K562 (cell line): Measurements from ENCODE around the gene SLC7A8. TPM values are rescaled to one million over a fixed set of nuclear protein-coding genes. Genes with fewer than 3 reads are reported as not detected.

Experiments
- CC2D1A ChIP-seq: fragments of 450-650 bp; IDR thresholded peaks from 2 replicates; pipeline ENCODE4 v1.6.1; 2017; ENCODE audit warnings: mild to moderate bottlenecking
- EWSR1 ChIP-seq: fragments of 450-650 bp; IDR thresholded peaks from 2 replicates; pipeline ENCODE4 v1.6.1; 2018; ENCODE audit warnings: borderline replicate concordance, mild to moderate bottlenecking, low read depth, moderate library complexity; ENCODE audit not compliant: partially characterized antibody
- NUFIP1 ChIP-seq: fragments of 450-650 bp; IDR thresholded peaks from 2 replicates; pipeline ENCODE4 v1.6.1; 2018; ENCODE audit not compliant: partially characterized antibody
- OTX1 ChIP-seq: fragments of 450-650 bp; formaldehyde crosslinking; IDR thresholded peaks from 2 replicates; pipeline ENCODE4 v1.4.0; 2022; ENCODE audit warnings: mild to moderate bottlenecking
- PCBP2 ChIP-seq: fragments of 200-400 bp; formaldehyde crosslinking; IDR thresholded peaks from 2 replicates; pipeline ENCODE4 v1.6.1; 2018; ENCODE audit warnings: low read length, low read depth, mild to moderate bottlenecking, moderate library complexity; ENCODE audit not compliant: poor library complexity, severe bottlenecking
- POLR2AphosphoS2 ChIP-seq: IDR thresholded peaks from 2 replicates; pipeline ENCODE4 v1.6.1; 2012; ENCODE audit warnings: low read length, improper control_type of control experiment
- RAD21 ChIP-seq, 2 experiments: fragments of 250-450 bp in 1 of 2; fragments of 450-650 bp in 1 of 2; sonication (Bioruptor Pico) in 1 of 2; formaldehyde crosslinking in 1 of 2; IDR thresholded peaks in 1 of 2; conservative IDR thresholded peaks in 1 of 2; 2 replicates each; pipeline versions ENCODE4 v1.4.0 to v1.8.0; 2020 to 2022; ENCODE audit warnings: mild to moderate bottlenecking in 2 of 2, moderate library complexity in 1 of 2
- SREBF1 ChIP-seq: fragments of 150-350 bp; IDR thresholded peaks from 2 replicates; pipeline ENCODE4 v1.6.1; 2014; ENCODE audit warnings: antibody characterized with exemption, low read depth, low read length, borderline replicate concordance
- STAT6 ChIP-seq: sonication (generic); formaldehyde crosslinking; IDR thresholded peaks from 2 replicates; pipeline ENCODE4 v1.8.1; 2023; ENCODE audit warnings: mild to moderate bottlenecking, missing genetic modification reagents
- TAF1 ChIP-seq: IDR thresholded peaks from 2 replicates; pipeline ENCODE4 v1.6.1; 2011; ENCODE audit warnings: mild to moderate bottlenecking, low read length, moderate library complexity; ENCODE audit not compliant: insufficient read depth, control insufficient read depth, severe bottlenecking; ENCODE audit errors: extremely low read depth
- ZNF23 ChIP-seq: fragments of 250-450 bp; sonication (Bioruptor Pico); IDR thresholded peaks from 2 replicates; pipeline ENCODE4 v1.4.0; 2020; ENCODE audit warnings: mild to moderate bottlenecking
- ZNF436 ChIP-seq: fragments of 250-450, 450-650 bp; sonication (Bioruptor Pico); formaldehyde crosslinking; IDR thresholded peaks from 2 replicates; pipeline ENCODE4 v1.7.0; 2020; ENCODE audit warnings: mild to moderate bottlenecking
- ZNF609 ChIP-seq: sonication (generic); formaldehyde crosslinking; IDR thresholded peaks from 2 replicates; pipeline ENCODE4 v1.8.1; 2023; ENCODE audit warnings: missing genetic modification reagents, mild to moderate bottlenecking, borderline replicate concordance
- ZNF76 ChIP-seq: fragments of 250-450 bp; sonication (Bioruptor Pico); IDR thresholded peaks from 2 replicates; pipeline ENCODE4 v1.4.0; 2020; ENCODE audit warnings: mild to moderate bottlenecking, moderate library complexity, borderline replicate concordance
- polyA plus RNA-seq, 8 experiments: library from polyadenylated mRNA; depleted of rRNA in 4 of 8; stranded (reverse) in 5 of 8; unstranded in 3 of 8; fragments of >200 nt; fragmentation: Nextera tagmentation in 2 of 8; fragmentation: Illumina TruSeq in 1 of 8; extraction: Ambion mirVana in 2 of 8; extraction: Trizol in 1 of 8; gene quantifications; 2 replicates each; pipeline versions ENCODE4 v1.2.1 to v1.2.3, GENCODE V29; 2011 to 2014; ENCODE audit warnings: inconsistent platforms in 1 of 8, missing spikeins in 1 of 8
- total RNA-seq, 7 experiments: library from RNA; depleted of rRNA in 6 of 7; stranded (reverse); fragments of >200 nt in 6 of 7; fragmentation: Illumina TruSeq in 2 of 7; extraction: Trizol in 2 of 7; gene quantifications; 2 replicates each; pipeline versions ENCODE4 v1.2.1 to v1.2.3, GENCODE V29; 2011 to 2021; ENCODE audit warnings: low replicate concordance in 1 of 7
- TF ChIP-seq, protein P1 (sequence below): fragments of 150-350 bp; conservative IDR thresholded peaks from 2 replicates; pipeline ENCODE4 v1.6.1; 2014; ENCODE audit warnings: low read length
- TF ChIP-seq, protein P2 (sequence below): fragments of 250-450 bp; sonication (Bioruptor Pico); IDR thresholded peaks from 2 replicates; pipeline ENCODE4 v1.8.0; 2021; ENCODE audit warnings: moderate library complexity, mild to moderate bottlenecking, inconsistent platforms

The SLC7A8 gene
- total and polyA plus RNA-seq, 9 of the 15 experiments (the other 6 are each of a cell fraction or from before 2014, with no cell fraction given): 2.0 to 33.0 (median 6.0) TPM

DNA sequence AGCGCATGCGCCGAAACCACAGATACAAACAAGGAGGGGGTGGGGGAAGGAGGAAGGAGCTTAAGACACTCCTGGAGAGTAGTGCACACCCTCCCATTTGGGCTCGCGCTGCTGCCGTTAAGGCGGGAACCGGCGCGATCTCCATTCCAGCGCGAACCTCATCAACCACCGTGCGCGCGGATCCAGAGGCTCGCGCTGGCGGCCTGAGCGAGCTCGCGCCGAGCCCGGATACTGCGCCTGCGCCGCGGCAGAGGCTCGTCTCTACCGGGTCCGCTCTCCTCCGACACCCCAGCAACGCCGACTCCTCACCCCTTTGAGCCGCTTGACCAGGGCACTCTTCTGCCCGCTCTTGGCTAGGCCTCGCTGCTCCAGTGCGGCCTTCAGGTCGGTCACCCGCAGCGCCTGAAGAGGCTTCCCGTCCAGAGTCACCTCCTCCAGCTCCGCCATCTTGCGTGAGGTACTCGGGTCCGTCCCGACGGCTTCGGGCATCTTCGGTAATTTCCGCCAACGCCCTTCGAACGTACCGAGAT is 88.7 kb downstream of the SLC7A8 start, which contains the start of gene ACIN1 (continued):
- TF ChIP-seq, protein P1, sequence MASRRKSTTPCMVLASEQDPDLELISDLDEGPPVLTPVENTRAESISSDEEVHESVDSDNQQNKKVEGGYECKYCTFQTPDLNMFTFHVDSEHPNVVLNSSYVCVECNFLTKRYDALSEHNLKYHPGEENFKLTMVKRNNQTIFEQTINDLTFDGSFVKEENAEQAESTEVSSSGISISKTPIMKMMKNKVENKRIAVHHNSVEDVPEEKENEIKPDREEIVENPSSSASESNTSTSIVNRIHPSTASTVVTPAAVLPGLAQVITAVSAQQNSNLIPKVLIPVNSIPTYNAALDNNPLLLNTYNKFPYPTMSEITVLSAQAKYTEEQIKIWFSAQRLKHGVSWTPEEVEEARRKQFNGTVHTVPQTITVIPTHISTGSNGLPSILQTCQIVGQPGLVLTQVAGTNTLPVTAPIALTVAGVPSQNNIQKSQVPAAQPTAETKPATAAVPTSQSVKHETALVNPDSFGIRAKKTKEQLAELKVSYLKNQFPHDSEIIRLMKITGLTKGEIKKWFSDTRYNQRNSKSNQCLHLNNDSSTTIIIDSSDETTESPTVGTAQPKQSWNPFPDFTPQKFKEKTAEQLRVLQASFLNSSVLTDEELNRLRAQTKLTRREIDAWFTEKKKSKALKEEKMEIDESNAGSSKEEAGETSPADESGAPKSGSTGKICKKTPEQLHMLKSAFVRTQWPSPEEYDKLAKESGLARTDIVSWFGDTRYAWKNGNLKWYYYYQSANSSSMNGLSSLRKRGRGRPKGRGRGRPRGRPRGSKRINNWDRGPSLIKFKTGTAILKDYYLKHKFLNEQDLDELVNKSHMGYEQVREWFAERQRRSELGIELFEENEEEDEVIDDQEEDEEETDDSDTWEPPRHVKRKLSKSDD: 0 out of 2 replicates have a peak, but pooled peaks have one; percentile 60
- TF ChIP-seq TAF1: peak; percentile 94
- TF ChIP-seq ZNF23: no peak
- TF ChIP-seq CC2D1A: peak; percentile 99
- TF ChIP-seq SREBF1: no peak
- TF ChIP-seq PCBP2: no peak
- 0 out of 4 replicates have a peak, but pooled peaks of 1 of the 2 experiments have one; percentile 12 for TF ChIP-seq RAD21 (CRISPR knock-in tag; conservative IDR thresholded peaks at IDR 0.05 in 1 of 2, IDR thresholded peaks at IDR 0.05 in 1 of 2)
- 0 out of 2 replicates have a peak, but pooled peaks have one; percentile 43 for TF ChIP-seq ZNF609
- no peak for TF ChIP-seq NUFIP1
- TF ChIP-seq, protein P2, sequence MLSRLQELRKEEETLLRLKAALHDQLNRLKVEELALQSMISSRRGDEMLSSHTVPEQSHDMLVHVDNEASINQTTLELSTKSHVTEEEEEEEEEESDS (CRISPR knock-in tag): no peak
- TF ChIP-seq OTX1 (CRISPR knock-in tag): 0 out of 2 replicates have a peak, but pooled peaks have one; percentile 63
- peak; percentile 24; the same call in 1 of the 2 replicates for TF ChIP-seq STAT6 (CRISPR knock-in tag)
- peak; percentile 65; the same call in 1 of the 2 replicates for TF ChIP-seq POLR2AphosphoS2
- TF ChIP-seq ZNF436 (CRISPR knock-in tag): no peak
- TF ChIP-seq ZNF76 (CRISPR knock-in tag): peak; percentile 69; the same call in 1 of the 2 replicates
- TF ChIP-seq EWSR1: no peak
